Esophagus squamous epithelium (tissue), 5 donors: ENCODE measurements around the gene PIGL. TPM values are rescaled to one million over a fixed set of nuclear protein-coding genes. Genes with fewer than 3 reads are reported as not detected.

ENCODE experiments used
- DNase-seq: peaks from one replicate; lab custom pipeline; 2025; lab: John Stamatoyannopoulos, UW
- H3K27ac ChIP-seq, 4 donors: fragments of 200-600 bp; sonication (generic); one replicate each; pipeline ENCODE4 v1.5.1; 2016 to 2019; ENCODE audit warnings: mild to moderate bottlenecking in 1 of 4
- H3K27me3 ChIP-seq, 4 donors: fragments of 200-600 bp; sonication (generic); 1 replicate in 3 of 4; 2 replicates in 1 of 4; pipeline versions ENCODE4 v1.5.1 to v1.6.0; 2017 to 2021; ENCODE audit warnings: antibody characterized with exemption in 1 of 4
- H3K36me3 ChIP-seq, 3 donors: fragments of 200-600 bp; sonication (generic); one replicate each; pipeline ENCODE4 v1.5.1; 2016 to 2019
- H3K4me1 ChIP-seq, 3 donors: fragments of 200-600 bp; sonication (generic); one replicate each; pipeline ENCODE4 v1.5.1; 2017 to 2019
- H3K4me3 ChIP-seq, 4 donors: fragments of 200-600 bp; sonication (generic); 1 replicate in 3 of 4; 2 replicates in 1 of 4; pipeline ENCODE4 v1.5.1; 2016 to 2019; ENCODE audit warnings: mild to moderate bottlenecking in 2 of 4, moderate library complexity in 1 of 4
- H3K9me3 ChIP-seq, 3 donors: fragments of 200-600 bp; sonication (generic); one replicate each; pipeline ENCODE4 v1.5.1; 2016 to 2019
- POLR2A ChIP-seq, 4 donors: fragments of 450-650 bp; IDR thresholded peaks; one replicate each; pipeline ENCODE4 v1.6.1; 2017; ENCODE audit warnings: antibody characterized with exemption in 4 of 4, mild to moderate bottlenecking in 4 of 4, moderate library complexity in 3 of 4
- WGBS, 2 donors: methylation state at CpG; one replicate each; pipeline ENCODE4 v1.1.5; 2018; 5-methylcytosine and 5-hydroxymethylcytosine counted together
- intact Hi-C: fragments of 100-400 bp; cut with DNase I; formaldehyde crosslinking; loops from one replicate; pipeline ENCODE4 v1.15.0; 2022
- total RNA-seq, 4 donors: library from RNA; depleted of rRNA; stranded (reverse); fragments of >200 nt; gene quantifications; one replicate each; pipeline ENCODE4 v1.1.0, GENCODE V29; 2016
- TF ChIP-seq, protein P1 (sequence below), 6 experiments: fragments of 450-650 bp in 4 of 6; fragments of 200-600 bp in 2 of 6; sonication (generic) in 2 of 6; IDR thresholded peaks; one replicate each; pipeline ENCODE4 v1.5.1; 2016 to 2019; ENCODE audit warnings: antibody characterized with exemption in 6 of 6, mild to moderate bottlenecking in 4 of 6, moderate library complexity in 4 of 6
- donor health status: DM: yes; HTN: yes; CAD: no.

PIGL gene
- total RNA-seq, 4 donors from 2014 or later: 19.8 to 62.4 (median 26.5) TPM

- Histone ChIP-seq H3K36me3 (peaks cover 0 to 9% (median 0%) of the 10 kb centered on the region in 3 donors), H3K27ac (peak overlapping the region in 2 of 4 donors; percentile 4 to 48), H3K9me3 (no peaks in the 10 kb centered on the region), H3K4me1 (peaks cover 0 to 19% (median 6%) of the 10 kb centered on the region in 3 donors), H3K4me3 (no peak overlapping the region), H3K27me3 (no peaks in the 10 kb centered on the region)
- intact Hi-C loops: no loop called here
- no peak for DNase-seq
- WGBS, 2 donors: 18 to 34% methylated on average over 4 of the region's 4 CpGs
- no peak for TF ChIP-seq POLR2A (IDR thresholded peaks at IDR 0.05)
These were observed 38.5 kb downstream of the PIGL start for GRCh38 chr17:16255481-16255921.

- H3K4me3 ChIP-seq: no peak overlapping the region
- H3K27me3 ChIP-seq: no peaks in the 10 kb centered on the region
- no peak overlapping the region for H3K27ac ChIP-seq
- no peak for DNase-seq
- intact Hi-C loops: no loop called here
- TF ChIP-seq, protein P1, sequence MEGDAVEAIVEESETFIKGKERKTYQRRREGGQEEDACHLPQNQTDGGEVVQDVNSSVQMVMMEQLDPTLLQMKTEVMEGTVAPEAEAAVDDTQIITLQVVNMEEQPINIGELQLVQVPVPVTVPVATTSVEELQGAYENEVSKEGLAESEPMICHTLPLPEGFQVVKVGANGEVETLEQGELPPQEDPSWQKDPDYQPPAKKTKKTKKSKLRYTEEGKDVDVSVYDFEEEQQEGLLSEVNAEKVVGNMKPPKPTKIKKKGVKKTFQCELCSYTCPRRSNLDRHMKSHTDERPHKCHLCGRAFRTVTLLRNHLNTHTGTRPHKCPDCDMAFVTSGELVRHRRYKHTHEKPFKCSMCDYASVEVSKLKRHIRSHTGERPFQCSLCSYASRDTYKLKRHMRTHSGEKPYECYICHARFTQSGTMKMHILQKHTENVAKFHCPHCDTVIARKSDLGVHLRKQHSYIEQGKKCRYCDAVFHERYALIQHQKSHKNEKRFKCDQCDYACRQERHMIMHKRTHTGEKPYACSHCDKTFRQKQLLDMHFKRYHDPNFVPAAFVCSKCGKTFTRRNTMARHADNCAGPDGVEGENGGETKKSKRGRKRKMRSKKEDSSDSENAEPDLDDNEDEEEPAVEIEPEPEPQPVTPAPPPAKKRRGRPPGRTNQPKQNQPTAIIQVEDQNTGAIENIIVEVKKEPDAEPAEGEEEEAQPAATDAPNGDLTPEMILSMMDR (IDR thresholded peaks at IDR 0.05): no peak
- no peak for TF ChIP-seq POLR2A (IDR thresholded peaks at IDR 0.05)
- no peaks in the 10 kb centered on the region for H3K9me3 ChIP-seq
- peaks cover 0 to 11% (median 0%) of the 10 kb centered on the region in 3 donors for H3K36me3 ChIP-seq
- H3K4me1 ChIP-seq: peaks cover 0 to 19% (median 6%) of the 10 kb centered on the region in 3 donors
- WGBS, 2 donors: 82 to 89% methylated on average over 1 of the region's 1 CpG
These were observed 41.9 kb downstream of the PIGL start for GRCh38 chr17:16258901-16259300.

DNA sequence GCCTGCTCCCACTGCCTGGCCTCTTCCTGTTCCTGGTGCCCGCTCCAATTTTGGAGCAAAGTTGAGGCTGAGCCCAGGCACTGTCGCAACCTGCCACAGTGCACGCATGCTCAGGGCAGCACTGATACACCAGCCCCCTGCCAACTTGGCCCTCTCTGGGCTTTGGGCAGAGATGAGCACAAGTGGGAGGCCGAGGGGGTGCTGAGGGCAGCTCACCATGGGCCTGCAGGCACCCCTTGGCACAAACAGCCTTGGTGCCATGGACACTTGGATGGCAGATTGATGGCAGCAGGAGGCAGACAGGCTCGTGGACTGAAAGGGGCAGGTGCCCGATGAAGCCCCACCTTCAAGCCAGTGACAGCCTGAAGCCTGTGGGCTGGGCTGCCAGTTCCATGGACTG, 42.9 kb downstream of the PIGL start:
- H3K9me3 ChIP-seq: no peaks in the 10 kb centered on the region
- WGBS, 2 donors: 100% methylated on average over 1 to 2 of the region's 6 CpGs
- intact Hi-C loops: no loop called here
- TF ChIP-seq, protein P1 (IDR thresholded peaks at IDR 0.05): no peak
- TF ChIP-seq POLR2A (IDR thresholded peaks at IDR 0.05): no peak
- H3K4me3 ChIP-seq: no peak overlapping the region
- H3K36me3 ChIP-seq: peaks cover 0 to 11% (median 0%) of the 10 kb centered on the region in 3 donors
- H3K4me1 ChIP-seq: peaks cover 0 to 15% (median 6%) of the 10 kb centered on the region in 3 donors
- no peaks in the 10 kb centered on the region for H3K27me3 ChIP-seq
- no peak for DNase-seq
- H3K27ac ChIP-seq: no peak overlapping the region

DNA sequence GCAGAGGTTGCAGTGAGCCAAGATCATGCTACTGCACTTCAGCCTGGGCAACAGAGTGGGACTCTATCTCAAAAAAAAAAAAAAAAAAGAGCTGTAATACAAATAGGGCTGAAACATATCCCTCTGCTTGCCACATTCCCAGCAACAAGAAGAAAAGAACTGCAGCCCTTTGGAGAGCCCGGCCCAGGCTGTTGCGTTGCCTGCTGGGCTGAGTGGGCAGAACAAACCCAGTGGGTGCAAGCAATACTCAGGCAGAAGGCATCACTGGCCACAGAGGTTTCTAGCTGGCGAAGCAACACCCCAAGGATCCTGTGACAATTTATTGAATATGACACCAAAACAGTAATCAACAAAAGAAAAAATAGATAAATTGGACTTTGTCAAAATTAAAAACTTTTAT, 44.0 kb downstream of the PIGL start:
- H3K4me3 ChIP-seq: no peak overlapping the region
- WGBS, 2 donors: 63 to 97% methylated on average over 3 of the region's 3 CpGs

DNA sequence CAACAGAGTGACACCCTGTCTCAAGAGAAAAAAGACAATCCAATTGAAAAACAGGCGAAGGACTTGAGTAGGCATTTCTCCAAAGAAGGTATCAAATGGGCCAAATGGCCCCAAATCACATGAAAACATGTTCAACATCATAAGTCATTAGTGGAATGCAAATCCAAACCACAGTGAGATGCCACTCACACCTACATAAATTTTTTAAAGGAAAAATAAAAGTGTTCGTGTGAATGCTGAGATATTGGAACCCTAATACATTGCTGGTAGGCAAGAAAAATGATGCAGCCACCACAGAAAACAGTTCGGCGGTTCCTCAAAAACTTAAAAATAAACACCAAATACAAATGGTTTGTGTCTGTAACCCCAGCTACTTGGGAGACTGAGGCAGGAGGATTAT, 45.2 kb downstream of the PIGL start:
- Histone ChIP-seq H3K4me1 (no peaks in the 10 kb centered on the region), H3K36me3 (peaks cover 0 to 11% (median 0%) of the 10 kb centered on the region in 3 donors), H3K9me3 (no peaks in the 10 kb centered on the region), H3K27me3 (no peaks in the 10 kb centered on the region), H3K27ac (no peak overlapping the region), H3K4me3 (no peak overlapping the region)
- WGBS, 2 donors: 92 to 97% methylated on average over 4 of the region's 4 CpGs
- intact Hi-C loops: no loop called here
- DNase-seq: no peak
- no peak for TF ChIP-seq POLR2A (IDR thresholded peaks at IDR 0.05)
- TF ChIP-seq, protein P1 (IDR thresholded peaks at IDR 0.05): no peak

More for the DNA sequence above, 44.0 kb downstream of the PIGL start:
- Histone ChIP-seq H3K9me3 (no peaks in the 10 kb centered on the region), H3K27me3 (no peaks in the 10 kb centered on the region), H3K4me1 (peaks cover 0 to 4% (median 0%) of the 10 kb centered on the region in 3 donors), H3K36me3 (peaks cover 0 to 11% (median 0%) of the 10 kb centered on the region in 3 donors), H3K27ac (no peak overlapping the region)
- no peak for DNase-seq
- no peak for TF ChIP-seq POLR2A (IDR thresholded peaks at IDR 0.05)
- TF ChIP-seq, protein P1 (IDR thresholded peaks at IDR 0.05): no peak
- intact Hi-C loops: no loop called here
